ENCODE results near the gene ZNF2. TPM values are rescaled to one million over a fixed set of nuclear protein-coding genes. Genes with fewer than 3 reads are reported as not detected.
A peak's percentile ranks its signal among the peaks of the same experiment; 100 is the strongest.

The ZNF2 gene
- total and polyA plus RNA-seq, 2 of the 13 experiments (the other 11 are each of a cell fraction or from before 2014, with no cell fraction given) = 4.3 to 6.1 TPM

GRCh38 chr2:95225658-95226057, 60.0 kb downstream of the ZNF2 start:
- no peak overlapping the region for H3K4me2 ChIP-seq (ENCODE audit: low read depth, low read length)
- no peaks in the 10 kb centered on the region for H3K36me3 ChIP-seq (replicated peaks in 1 of 2; ENCODE audit: control insufficient read depth in 1 of 2, insufficient read depth in 2 of 2, low read length in 2 of 2)
- no peak overlapping the region for H2AFZ ChIP-seq (ENCODE audit: low read length)
- H3K4me3 ChIP-seq (replicated peaks in 1 of 3; ENCODE audit: insufficient read depth in 1 of 3, low read depth in 2 of 3, low read length in 3 of 3) = no peak overlapping the region
- no peaks in the 10 kb centered on the region for H4K20me1 ChIP-seq (ENCODE audit: insufficient read depth, low read length)
- FAIRE-seq = no peak
- no TSS peak for BruUV-seq (replicated peaks)
- no peak for DNase-seq (ENCODE audit: low spot score)
- H3K27me3 ChIP-seq (ENCODE audit: control insufficient read depth in 1 of 2, insufficient read depth in 2 of 2, low read length in 2 of 2) = no peaks in the 10 kb centered on the region
- H3K9ac ChIP-seq (ENCODE audit: insufficient read depth, low read depth, low read length) = no peak overlapping the region
- intact Hi-C loops (cut with micrococcal nuclease; ENCODE audit: unreplicated experiment) (no loop called here), in situ Hi-C loops (cut with HindIII; ENCODE audit: extremely low pct_ligation_motif_present, low pct_unique_long_range_greater_than_20kb) (no loop called here)
- H3K79me2 ChIP-seq (ENCODE audit: insufficient read depth, low read length) = no peaks in the 10 kb centered on the region
- peaks cover 15% of the 10 kb centered on the region for H3K9me3 ChIP-seq (ENCODE audit: low read length)
- no peak for TF ChIP-seq GTF2F1 (IDR thresholded peaks at IDR 0.05; ENCODE audit: low read length)
- no peak for TF ChIP-seq ZNF660 (CRISPR knock-in tag; IDR thresholded peaks at IDR 0.05; ENCODE audit: borderline replicate concordance, low read depth)
- TF ChIP-seq SALL1 (CRISPR knock-in tag; IDR thresholded peaks at IDR 0.05) = no peak
- no peak for TF ChIP-seq ZFP41 (CRISPR knock-in tag; IDR thresholded peaks at IDR 0.05; ENCODE audit: borderline replicate concordance)
- ChIA-PET CTCF (ENCODE audit: low intra/inter-chr PET ratio, low total read pairs) (no interaction called here), POLR2A (no interaction called here)
- H3K4me1 ChIP-seq (ENCODE audit: insufficient read depth, low read length) = no peaks in the 10 kb centered on the region
- H3K27ac ChIP-seq (ENCODE audit: extremely low read length, insufficient read depth, low read length) = no peak overlapping the region
- no peak for ATAC-seq

GRCh38 chr2:95231723-95232122, 66.1 kb downstream of the ZNF2 start:
- H4K20me1 ChIP-seq (ENCODE audit: insufficient read depth, low read length) = no peaks in the 10 kb centered on the region
- BruUV-seq (replicated peaks) = no TSS peak
- peaks cover 4% of the 10 kb centered on the region; the same call in 1 of the 2 replicates for H3K4me1 ChIP-seq (ENCODE audit: insufficient read depth, low read length)
- CTCF ChIA-PET (ENCODE audit: low intra/inter-chr PET ratio, low total read pairs) = interaction anchor here (1.5 to 2.6 kb wide), 2 partner anchors 83 to 497 kb away, joined by 5 to 50 read pairs; no protein-coding TSS in a partner anchor
- no peak overlapping the region for H3K4me2 ChIP-seq (ENCODE audit: low read depth, low read length)
- no peaks in the 10 kb centered on the region; a peak in 1 of 5 replicates for H3K27me3 ChIP-seq (ENCODE audit: control insufficient read depth in 1 of 2, insufficient read depth in 2 of 2, low read length in 2 of 2)
- DNase-seq (ENCODE audit: low spot score) = peak; percentile 85
- POLR2A ChIA-PET = no interaction called here
- ATAC-seq = peak; percentile 98
- in situ Hi-C loops (cut with HindIII; ENCODE audit: extremely low pct_ligation_motif_present, low pct_unique_long_range_greater_than_20kb) (loop anchor here (5.0 kb wide), 1 partner anchor 86 kb away; no protein-coding TSS in a partner anchor), intact Hi-C loops (cut with micrococcal nuclease; ENCODE audit: unreplicated experiment) (no loop called here)
- no peaks in the 10 kb centered on the region for H3K9me3 ChIP-seq (ENCODE audit: low read length)
- 20% methylated on average over 3 of the region's 3 CpGs for WGBS (ENCODE audit: low lambda C conversion rate)
- no peak overlapping the region for H2AFZ ChIP-seq (ENCODE audit: low read length)
- peak; percentile 82 for FAIRE-seq
- no peaks in the 10 kb centered on the region for H3K79me2 ChIP-seq (ENCODE audit: insufficient read depth, low read length)
- no peak overlapping the region for H3K27ac ChIP-seq (ENCODE audit: extremely low read length, insufficient read depth, low read length)
- no peaks in the 10 kb centered on the region for H3K36me3 ChIP-seq (replicated peaks in 1 of 2; ENCODE audit: control insufficient read depth in 1 of 2, insufficient read depth in 2 of 2, low read length in 2 of 2)
- H3K4me3 ChIP-seq (replicated peaks in 1 of 3; ENCODE audit: insufficient read depth in 1 of 3, low read depth in 2 of 3, low read length in 3 of 3) = no peak overlapping the region
- H3K9ac ChIP-seq (ENCODE audit: insufficient read depth, low read depth, low read length) = no peak overlapping the region
- TF ChIP-seq ZNF569 (CRISPR knock-in tag; IDR thresholded peaks at IDR 0.05; ENCODE audit: borderline replicate concordance) (no peak), ZBED4 (CRISPR knock-in tag; IDR thresholded peaks at IDR 0.05; ENCODE audit: borderline replicate concordance) (0 out of 2 replicates have a peak, but pooled peaks have one; percentile 42), ZNF33A (CRISPR knock-in tag; IDR thresholded peaks at IDR 0.05; ENCODE audit: borderline replicate concordance) (no peak), ZNF24 (IDR thresholded peaks at IDR 0.05) (0 out of 2 replicates have a peak, but pooled peaks have one; percentile 40), ZBTB1 (CRISPR knock-in tag; IDR thresholded peaks at IDR 0.05; ENCODE audit: borderline replicate concordance) (no peak), RXRB (CRISPR knock-in tag; IDR thresholded peaks at IDR 0.05; ENCODE audit: borderline replicate concordance) (peak; percentile 37; the same call in 1 of the 2 replicates), ZNF264 (CRISPR knock-in tag; IDR thresholded peaks at IDR 0.05) (peak; percentile 61; the same call in 1 of the 2 replicates), HMGXB4 (CRISPR knock-in tag; IDR thresholded peaks at IDR 0.05; ENCODE audit: borderline replicate concordance in 1 of 2, low read depth in 1 of 2) (0 out of 4 replicates have a peak, but pooled peaks of 1 of the 2 experiments have one; percentile 23)

Measured in HepG2 (cell line).